ENCODE results near the gene UBE3C.
"Not testable (repeated sequence)": the region's sequence is repeated elsewhere in the genome, so short reads cannot be mapped to it uniquely, and the experiment has no call there.

UBE3C gene

DNA sequence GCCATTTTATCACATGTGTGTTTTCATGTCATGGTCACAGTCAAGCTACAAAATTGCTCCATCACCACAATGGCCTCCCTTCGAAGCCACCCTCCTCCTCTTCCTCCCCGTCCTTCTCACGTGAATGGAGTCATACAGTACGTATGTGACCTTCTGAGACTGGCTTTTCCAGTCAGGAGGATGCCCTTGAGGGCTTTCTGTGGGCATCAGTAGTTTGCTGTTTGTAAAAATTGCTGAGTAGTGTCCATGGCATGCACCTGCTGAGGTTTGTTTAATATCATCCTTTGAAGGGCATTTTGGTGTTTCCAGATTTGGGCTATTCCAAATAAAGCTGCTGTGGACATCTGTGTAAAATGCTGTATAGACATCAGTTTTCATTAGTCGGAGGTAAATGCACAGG, 5.9 kb upstream of the UBE3C start:
- no peak for DNase-seq

DNA sequence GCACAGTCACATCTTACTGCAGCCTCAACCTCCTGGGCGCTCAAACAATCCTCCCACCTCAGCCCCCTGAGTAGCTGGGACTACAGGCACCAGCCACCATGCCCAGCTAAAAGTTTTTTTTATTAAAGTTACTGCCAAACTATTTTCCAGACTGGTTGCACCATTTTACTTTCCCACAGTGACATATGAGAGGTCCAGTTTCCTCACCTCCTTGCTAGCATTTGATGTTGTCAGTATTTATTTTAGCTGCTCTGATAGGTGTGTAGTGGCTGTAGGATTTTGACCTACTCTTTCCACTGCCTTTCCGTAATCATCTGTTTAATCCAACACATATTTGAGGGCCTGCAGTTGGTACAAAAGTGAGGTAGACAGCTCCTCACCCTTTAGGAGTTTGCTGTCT, 5.4 kb upstream of the UBE3C start:
- DNase-seq, result no peak

DNA sequence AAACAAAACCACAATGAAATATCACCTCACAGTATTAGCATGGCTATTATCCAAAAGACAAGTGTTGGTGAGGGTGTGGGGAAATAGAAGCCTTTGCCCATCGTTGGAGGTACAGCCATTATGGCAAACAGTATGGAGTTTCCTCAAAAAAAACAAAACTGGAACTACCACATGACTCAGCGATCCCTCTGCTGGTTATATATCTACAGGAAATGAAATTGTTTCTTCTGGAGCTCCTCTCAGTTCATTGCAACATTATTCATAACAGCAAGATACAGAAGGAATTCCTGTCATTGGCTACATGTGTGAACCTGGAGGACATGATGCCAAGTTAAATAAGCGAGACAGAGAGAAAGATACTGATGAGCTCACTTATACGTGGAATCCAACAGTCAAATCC, 2.4 kb upstream of the UBE3C start:
- DNase-seq, result no peak

DNA sequence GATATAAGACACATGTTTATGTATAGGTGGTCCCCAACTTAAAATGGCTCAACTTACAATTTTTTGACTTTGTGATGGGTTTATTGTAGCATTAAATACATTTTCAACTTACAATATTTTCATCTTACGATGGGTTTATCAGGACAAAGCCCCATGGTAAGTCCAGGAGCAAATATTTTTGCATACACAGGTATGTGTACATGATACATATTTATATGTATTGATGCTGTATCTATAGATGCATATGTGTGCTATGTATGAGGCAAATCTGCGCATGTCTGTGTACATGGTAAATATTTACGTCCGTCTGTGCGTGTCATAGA, 664 bp upstream of the UBE3C start:
- DNase-seq, result no peak

DNA sequence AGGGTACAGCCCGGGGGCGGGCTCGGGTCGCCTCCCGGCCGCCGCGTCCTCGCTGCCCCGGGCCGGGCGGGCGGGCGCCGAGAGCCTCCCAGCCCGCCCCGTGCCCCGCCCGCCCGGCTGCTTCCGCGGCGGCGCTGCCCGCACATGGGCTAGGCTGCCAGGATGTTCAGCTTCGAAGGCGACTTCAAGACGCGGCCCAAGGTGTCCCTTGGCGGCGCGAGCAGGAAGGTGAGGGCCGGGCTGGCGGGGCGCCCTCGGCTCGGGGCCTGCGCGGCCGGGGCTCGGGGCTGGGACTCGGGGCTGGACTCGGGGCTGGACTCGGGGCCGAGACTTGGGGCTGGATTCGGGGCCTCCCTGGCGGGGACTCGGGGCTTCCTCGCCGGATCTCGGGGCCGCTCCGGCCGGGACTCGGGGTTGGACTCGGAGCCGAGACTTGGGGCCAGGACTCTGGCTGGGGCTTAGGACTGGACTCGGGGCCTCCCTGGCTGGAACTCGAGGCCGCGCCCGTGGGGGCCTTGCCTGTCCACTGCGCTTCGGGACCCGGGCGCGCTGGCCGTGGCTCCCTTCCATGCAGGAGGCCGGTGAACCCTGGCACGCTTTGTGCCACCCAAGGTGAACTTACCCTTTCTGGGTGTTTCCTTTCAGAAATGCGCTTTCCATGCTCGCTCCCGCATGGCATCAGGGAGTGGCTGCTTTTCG, 534 bp downstream of the UBE3C start:
- peak; percentile 57 for DNase-seq

DNA sequence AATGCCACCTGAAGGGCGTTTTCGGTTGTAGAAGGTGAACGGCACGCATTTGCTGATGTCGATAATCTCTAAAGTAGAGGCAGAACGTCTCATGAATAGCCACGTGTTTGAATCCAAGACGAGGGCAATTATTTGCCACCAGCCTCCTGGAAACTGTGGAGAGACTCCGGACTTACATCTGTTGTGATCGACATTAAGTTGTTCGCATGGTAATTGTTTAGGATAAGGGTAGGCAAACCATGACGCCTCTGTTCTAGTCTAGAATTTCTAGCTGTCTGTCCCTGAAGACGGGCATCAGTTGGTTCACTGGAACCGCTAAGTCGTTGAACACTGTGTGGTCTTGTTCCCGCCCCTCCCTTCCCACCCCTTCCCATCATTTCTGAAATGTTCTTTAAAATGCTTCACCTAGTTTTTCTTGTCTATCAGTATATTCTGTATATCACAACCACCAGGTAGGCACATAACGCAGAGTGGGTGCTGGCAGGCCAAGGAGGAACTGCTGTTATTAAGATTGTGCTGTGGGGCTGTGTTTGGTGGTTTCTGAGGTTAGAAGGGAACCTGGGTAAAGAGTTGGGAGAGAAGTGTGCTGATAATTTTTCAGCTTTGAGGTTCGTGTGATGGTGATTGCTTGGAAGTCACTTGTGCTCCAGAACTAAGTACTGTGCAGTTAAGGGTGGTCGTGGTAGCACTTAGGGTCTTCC, 1.2 kb downstream of the UBE3C start:
- DNase-seq, result peak; percentile 32

DNA sequence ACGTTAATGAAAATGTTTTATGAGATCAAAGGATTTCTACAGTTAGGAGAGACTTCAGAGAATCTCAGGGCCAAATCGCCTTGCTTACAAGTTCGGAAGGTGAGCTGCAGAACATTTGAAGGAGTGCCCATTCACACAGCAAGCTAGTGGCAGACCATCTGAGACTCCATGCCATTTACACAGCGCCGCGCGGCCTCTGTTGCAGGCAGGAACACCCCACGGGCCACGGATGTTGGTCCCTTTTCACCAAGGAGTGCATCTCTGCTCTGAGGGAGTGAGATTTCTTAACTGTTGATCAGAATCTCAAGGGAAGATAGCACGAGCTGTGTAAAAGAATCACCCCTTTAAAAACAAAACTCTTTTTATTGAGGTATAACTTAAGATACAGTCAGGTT, 1.8 kb downstream of the UBE3C start:
- no peak for DNase-seq

DNA sequence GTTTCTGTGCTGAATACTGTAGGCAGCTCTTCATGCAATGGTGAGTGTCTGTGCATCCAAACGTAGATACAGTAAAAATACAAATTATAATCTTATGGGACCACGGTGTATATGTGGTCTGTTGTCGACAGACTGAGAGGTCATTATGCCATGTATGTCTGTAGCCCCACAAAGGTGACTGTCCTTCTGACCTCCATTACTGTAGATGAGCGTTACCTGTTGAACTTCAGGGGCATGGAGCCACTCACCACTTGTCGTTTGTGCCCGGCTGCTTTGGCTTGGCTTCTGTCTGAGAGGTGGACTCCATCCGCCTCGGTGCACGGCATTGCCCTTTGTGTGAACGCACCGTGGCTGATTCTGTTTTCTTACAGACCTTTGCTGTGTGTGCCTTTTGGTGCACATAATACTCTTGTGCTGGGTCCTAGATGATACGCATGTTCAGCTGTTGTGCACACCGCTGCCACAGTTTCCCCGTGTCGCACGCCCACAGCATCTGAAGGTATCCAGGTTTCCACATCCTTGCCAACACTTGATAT, 2.9 kb downstream of the UBE3C start:
- DNase-seq, result no peak

DNA sequence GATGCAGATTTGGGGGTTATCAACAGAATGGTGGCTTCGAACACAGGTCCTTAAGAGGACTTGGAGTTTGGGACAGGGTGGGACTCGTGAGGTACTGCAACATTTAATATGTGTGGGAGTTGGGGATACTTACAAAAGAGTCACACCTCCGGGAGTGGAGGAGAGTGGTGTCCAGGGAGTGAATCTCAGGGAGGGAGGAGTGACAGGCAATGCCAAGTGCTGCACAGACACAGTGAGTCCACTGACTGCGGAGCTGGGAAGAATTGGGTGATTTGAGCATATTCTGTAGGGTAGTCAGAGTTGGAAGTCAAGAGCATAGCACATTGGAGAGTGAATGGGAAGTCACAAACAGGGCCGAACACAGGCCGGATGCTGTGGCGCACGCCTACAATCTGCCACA, 5.1 kb downstream of the UBE3C start:
- DNase-seq, result no peak

DNA sequence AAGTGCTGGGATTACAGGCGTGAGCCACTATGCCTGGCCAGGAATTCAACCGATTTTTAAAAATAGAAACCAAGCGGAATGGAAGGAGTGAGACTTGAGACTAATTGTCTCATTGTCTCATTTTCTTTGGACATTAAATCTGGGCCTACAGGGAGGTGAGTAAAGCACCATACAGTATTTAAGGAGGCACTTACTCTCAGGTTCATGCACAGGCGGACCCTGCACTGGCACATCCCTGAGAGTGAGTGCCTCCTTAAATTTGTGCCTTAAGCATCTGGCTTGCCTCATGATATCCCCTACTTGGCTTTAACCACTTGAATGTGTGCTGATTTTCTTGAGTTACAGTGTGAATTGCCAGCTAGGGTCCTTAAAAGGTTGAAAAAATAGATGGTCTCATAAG, 10.6 kb downstream of the UBE3C start:
- no peak for DNase-seq

DNA sequence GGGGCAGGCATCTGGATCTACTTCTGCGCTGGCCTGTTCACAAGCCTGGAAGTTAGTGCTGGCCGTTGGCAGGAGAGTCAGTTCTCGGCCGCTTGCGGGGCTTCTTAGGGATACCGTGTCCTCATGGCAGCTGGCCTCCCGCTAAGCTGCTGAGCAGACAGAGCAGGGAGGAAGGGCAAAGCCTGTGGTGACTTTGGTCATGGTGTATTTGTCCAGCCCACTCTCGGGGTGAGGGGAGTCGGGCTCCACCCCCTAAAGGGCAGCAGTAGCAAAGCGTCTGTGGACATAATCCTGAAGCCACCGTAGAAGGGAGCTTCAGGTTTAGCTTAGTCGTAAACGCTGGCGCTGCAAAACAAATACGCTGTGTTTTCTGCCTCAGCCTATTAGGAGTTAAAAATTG, 12.2 kb downstream of the UBE3C start:
- DNase-seq, result no peak

DNA sequence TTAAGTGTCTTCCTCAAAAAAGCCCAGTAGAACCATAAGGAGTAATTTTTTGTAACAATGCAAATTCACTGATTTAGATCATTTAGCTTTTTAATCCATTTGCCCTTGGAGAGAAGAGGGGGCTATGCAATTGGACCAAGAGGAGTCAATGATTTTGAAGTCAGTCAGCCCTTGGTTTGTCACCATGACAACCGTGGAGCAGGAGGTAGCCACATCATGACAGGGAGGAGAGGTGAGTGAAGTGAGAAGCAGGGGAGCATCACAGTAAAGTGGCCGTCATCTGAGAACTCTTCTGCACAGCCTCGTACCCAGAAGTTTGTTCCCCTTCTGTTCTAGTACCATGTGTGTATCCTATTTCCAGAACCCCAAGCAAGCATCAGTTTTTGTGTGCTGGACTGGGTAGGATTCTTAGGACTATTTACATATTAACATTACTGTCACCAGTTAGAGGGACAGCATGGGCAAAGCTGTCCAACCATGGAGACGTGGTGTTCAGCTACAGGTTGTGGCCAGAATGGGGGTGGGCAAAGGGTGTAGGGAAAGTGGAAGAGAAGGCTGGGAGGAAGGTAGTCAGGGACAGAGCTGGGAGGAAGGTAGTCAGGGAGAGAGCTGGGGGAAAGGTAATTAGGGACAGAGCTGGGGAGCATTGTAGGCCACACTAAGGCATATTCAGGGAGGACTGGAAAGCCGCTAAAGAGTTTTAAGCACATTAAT, 13.1 kb downstream of the UBE3C start:
- peak; percentile 13 for DNase-seq

DNA sequence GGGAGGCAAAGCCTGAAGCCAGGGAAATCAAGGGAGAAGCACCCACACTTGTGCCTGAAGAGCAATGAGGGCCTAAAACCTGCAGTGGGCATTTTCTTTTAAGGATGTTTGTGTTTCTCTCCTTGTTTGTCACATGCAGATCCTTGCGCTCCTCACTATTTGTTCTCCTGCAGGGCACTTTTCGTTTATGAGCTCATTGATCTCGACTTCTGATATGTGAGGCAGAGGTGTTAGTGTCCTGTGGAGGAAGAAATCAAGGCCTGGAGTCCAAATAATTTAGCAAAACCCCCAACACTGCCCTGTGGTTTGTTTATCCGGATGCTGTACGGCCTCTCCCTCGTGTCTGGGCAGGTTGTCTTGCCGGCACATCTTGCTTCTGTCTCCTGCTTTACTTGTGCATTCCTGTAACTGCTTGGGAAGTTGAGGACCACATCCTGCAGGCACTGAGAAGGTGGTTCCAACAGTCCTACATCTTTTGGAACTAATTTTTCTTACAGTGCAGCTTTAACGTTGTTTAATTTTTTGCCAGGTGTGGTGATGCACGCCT, 13.7 kb downstream of the UBE3C start:
- DNase-seq, result no peak

DNA sequence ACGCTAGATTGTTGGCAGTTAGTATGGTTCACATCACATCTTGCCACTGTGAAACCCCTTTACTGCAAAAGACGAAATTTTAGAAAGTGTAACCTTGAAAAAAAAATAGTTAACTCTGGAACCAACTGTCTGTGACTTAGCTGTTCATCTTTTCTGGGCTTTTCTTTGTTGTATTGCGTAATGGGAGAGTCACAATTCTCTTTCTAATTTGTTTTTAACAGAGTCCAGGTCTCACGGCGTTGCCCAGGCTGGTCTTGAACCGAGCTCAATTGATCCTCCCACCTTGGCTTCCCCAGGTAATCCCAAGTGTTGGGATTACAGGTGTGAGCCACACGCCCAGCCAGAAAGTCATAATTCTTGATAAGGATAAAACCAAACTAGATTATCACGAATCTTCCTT, 14.5 kb downstream of the UBE3C start:
- no peak for DNase-seq

DNA sequence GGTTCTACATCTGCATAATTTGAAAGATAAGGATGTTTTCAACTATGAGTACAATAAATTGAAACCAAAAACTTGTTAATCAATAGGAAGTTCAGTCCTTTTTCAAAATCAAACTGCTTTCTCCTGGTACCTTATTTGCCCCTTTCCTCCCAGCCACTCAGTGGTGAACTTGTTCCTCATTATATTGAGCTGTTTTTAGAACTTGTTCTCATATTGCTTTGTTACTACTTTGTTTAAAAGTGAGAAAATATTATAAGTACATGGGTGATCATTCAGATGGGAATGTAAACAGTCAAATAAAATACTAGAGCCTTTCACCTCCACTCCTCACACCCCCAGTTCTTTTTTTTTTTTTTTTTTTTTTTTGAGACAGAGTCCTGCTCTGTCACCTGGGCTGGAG, 17.2 kb downstream of the UBE3C start:
- no peak for DNase-seq

DNA sequence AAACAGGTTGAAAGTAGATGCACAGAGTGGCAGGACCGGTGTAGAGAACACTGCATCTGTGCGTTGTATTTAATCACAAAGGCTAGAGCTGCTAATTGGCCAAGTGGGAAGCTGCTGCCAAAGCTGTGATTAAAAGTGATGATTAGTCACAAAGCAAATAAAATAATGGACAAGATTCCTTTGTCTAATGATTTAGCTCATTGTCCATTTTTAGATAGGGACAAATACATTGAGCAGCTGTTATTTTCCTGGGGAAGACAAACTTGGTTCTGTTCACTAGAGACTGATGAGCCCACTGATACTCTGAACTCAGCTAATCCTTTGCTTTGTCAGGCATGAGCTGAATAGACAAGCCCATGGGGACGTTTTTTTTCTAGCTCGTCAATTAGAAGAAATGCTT, 19.7 kb downstream of the UBE3C start:
- DNase-seq, result no peak

DNA sequence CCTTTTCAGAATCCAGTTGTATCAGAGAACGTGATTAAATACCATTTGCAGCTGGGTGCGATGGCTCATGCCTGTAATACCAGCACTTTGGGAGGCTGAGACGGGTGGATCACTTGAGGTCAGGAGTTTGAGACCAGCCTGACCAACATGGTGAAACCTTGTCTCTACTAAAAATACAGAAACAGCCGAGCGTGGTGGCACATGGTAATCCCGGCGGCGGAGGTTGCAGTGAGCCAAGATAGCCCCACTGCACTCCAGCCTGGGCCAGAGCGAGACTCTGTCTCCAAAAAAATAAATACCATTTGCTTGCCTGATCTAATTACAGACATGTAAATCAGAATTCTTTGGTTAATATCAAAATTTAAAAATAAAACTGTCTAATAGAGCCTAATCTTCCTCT, 20.8 kb downstream of the UBE3C start:
- not testable (repeated sequence) for DNase-seq

DNA sequence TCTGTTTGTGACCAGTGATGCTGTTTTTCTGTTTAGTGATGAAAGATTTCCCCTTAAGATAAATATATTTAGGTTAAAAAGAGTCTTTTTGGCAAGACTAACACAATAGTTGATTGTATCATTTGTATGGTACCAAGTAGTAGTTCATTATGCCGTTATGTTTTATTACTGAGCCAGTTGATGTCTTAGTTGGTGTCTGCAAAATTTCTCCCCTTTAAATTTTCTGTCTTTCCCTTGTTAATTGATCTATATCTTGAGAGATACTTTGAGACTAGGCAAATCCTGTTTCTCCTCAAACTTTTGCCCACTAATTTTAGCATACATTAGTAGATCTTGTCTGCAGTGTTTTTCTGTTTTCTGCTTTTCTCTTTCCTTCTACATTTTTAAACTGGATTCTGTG, 21.7 kb downstream of the UBE3C start:
- no peak for DNase-seq

DNA sequence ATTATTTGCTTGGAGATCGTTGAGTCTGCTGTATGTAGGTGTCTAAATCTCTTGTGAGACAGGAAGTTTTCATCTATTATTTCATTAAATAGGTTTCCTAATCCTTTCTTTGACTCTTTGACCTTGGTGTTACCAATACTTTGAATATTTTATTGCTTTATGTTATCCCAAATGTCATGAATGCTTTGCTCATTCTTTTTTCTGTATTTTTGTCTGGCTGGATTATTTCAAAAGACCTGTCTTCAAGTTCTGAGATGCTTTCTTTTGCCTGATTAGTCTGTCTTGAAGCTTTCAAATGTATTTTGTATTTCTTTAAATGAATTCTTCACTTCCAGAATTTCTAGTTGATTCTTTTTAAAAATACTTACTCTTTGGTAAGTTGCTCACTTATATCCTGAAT, 27.3 kb downstream of the UBE3C start:
- DNase-seq, result no peak

DNA sequence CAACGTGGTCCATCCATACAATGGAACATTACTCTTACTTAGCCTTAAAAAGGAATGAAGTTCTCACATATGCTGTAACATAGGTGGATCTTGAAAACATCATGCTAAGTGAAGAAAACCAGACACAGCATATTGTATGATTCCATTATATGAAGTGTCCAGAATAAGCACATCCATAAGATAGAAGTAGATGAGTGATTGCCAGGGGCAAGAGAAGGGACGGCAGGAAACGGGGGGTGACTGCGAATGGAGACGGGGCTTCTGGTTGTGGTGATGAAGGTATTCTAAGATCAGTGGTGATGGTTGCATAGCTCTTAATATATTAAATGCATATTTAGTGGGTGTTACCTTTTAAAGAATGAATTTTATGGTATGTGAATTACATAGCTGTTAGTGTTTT, 29.8 kb downstream of the UBE3C start:
- DNase-seq, result no peak

DNA sequence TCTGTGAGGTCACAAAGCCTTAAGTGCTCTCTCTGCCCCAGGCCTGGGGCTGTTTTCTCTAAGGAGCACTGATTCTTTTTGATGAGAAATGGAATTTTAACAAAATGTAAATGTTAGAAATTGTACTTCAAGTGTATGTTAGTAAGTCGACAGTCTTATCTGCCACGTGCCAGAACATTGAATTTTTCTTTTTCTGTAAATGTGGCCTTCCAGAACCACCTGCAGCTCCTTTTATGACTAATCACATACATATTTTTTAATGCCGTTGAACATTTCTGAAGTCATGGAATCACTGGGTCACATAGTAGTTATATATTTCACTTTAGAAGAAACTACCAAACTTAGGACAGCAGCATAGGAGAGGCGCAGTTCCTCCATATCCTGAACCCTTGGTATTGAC, 38.0 kb downstream of the UBE3C start:
- no peak for DNase-seq

DNA sequence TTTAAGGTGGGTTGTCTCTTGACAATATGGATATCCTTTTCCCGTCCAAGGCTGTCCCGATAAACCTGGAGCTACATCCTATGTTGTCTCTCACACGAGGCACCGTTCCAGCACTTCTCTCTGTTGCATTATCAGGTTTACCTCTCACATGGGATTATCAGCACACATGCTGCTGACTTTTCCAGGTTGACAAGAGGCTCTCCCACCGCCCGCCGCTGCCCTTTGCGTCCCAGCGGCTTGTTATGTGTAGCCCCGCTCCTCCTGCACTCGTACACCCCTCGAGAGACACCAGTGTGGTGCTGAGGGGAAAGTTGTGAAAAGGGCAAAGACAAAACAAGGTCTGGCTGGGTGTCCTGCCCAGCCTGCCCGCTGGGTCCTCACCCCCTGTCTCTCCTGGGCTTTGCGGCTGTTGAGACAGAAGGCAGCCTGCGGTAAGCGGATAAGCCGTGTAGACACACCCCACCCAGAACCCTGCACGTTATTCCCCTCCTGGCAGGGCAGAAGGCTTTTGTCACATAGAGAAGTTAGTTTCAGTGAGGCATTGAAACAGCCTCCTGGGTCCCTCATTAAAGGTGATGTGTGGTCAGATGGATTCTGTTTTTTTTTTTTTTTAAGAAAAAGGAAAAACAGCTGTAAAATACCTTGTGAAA, 38.7 kb downstream of the UBE3C start:
- DNase-seq, result no peak

DNA sequence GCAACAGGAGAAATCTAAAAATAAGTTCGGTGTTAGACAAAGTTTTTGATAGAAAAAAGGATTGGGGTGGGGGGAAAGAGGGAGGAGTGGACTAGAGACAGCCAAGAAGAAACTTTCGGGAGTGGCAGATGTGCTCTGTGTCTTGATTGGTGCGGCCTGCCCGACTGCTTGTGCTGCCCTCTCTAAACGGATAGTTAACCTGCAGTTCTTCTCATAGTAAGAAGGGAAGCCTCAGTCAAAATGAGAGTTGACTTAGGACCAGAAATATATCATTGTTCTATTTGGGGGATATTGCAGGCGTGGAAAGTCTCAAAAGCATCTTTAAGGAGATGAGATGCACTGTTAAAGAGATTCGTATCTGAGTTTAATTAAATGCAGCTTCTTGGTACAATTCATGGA, 39.3 kb downstream of the UBE3C start:
- no peak for DNase-seq
